ENCODE results near the gene ASF1A. TPM values are rescaled to one million over a fixed set of nuclear protein-coding genes. Genes with fewer than 3 reads are reported as not detected.
A peak's percentile ranks its signal among the peaks of the same experiment; 100 is the strongest.

ASF1A gene
- total and polyA plus RNA-seq, 9 of the 15 experiments (the other 6 are each of a cell fraction or from before 2014, with no cell fraction given) = 31.5 to 45.3 (median 34.8) TPM

- TF ChIP-seq BCLAF1 (IDR thresholded peaks at IDR 0.05; ENCODE audit: borderline replicate concordance in 1 of 2, control insufficient read depth in 1 of 2, low read depth in 2 of 2, low read length in 1 of 2) = no peak
- no peak for TF ChIP-seq U2AF1 (optimal IDR thresholded peaks at IDR 0.05; ENCODE audit: low read depth, low read length)
- TF ChIP-seq THRAP3 (IDR thresholded peaks at IDR 0.05; ENCODE audit: borderline replicate concordance) = no peak
- peak; percentile 48; the same call in 1 of the 2 replicates for TF ChIP-seq TEAD4 (IDR thresholded peaks at IDR 0.05; ENCODE audit: low read length)
- TF ChIP-seq TEAD4 (CRISPR knock-in tag; IDR thresholded peaks at IDR 0.05; ENCODE audit: borderline replicate concordance) = no peak
- TF ChIP-seq PHB2 (IDR thresholded peaks at IDR 0.05; ENCODE audit: low read depth) = no peak
- no peak for TF ChIP-seq MIER1 (IDR thresholded peaks at IDR 0.05; ENCODE audit: low read depth)
- TF ChIP-seq ZNF766 (CRISPR knock-in tag; conservative IDR thresholded peaks at IDR 0.05) = peak; percentile 85
- 0 out of 2 replicates have a peak, but pooled peaks have one; percentile 26 for TF ChIP-seq GABPB1 (CRISPR knock-in tag; IDR thresholded peaks at IDR 0.05)
- TF ChIP-seq DEAF1 (CRISPR knock-in tag; IDR thresholded peaks at IDR 0.05) = no peak
- no peak for TF ChIP-seq KDM1A (IDR thresholded peaks at IDR 0.05)
- TF ChIP-seq ZFP1 (CRISPR knock-in tag; IDR thresholded peaks at IDR 0.05) = no peak
- no peak for TF ChIP-seq MEF2A (IDR thresholded peaks at IDR 0.05; ENCODE audit: control insufficient read depth, low read depth, low read length)
- TF ChIP-seq ELK1 (CRISPR knock-in tag; IDR thresholded peaks at IDR 0.05) = no peak
- TF ChIP-seq MCM5 (IDR thresholded peaks at IDR 0.05; ENCODE audit: low read depth) = no peak
- no peak for TF ChIP-seq HNRNPH1 (optimal IDR thresholded peaks at IDR 0.05; ENCODE audit: low read depth, low read length)
- TF ChIP-seq ZFP36 (IDR thresholded peaks at IDR 0.05; ENCODE audit: low read depth, low read length, partially characterized antibody) = no peak
- no peak for TF ChIP-seq RFX1 (IDR thresholded peaks at IDR 0.05)
Measured at GRCh38 chr6:118934461-118935330, 40.7 kb downstream of the ASF1A start, which contains the start of gene MCM9 (continued).
